Measurements from ENCODE around the gene ANKRD13D.

The ANKRD13D gene

GRCh38 chr11:67273260-67273990 lies 15.7 kb upstream of the ANKRD13D start:
- 0 out of 2 replicates have a peak, but pooled peaks have one; percentile 19 for TF ChIP-seq CTCF (conservative IDR thresholded peaks at IDR 0.05)
- peak overlapping the region; percentile 100 for H3K27ac ChIP-seq

GRCh38 chr11:67274768-67275605 lies 14.1 kb upstream of the ANKRD13D start:
- peak overlapping the region; percentile 100 for H3K27ac ChIP-seq
- no peak for TF ChIP-seq CTCF (conservative IDR thresholded peaks at IDR 0.05)

GRCh38 chr11:67275606-67276409 lies 13.3 kb upstream of the ANKRD13D start:
- peak overlapping the region; percentile 100 for H3K27ac ChIP-seq
- TF ChIP-seq CTCF (conservative IDR thresholded peaks at IDR 0.05): no peak

GRCh38 chr11:67276781-67277230 lies 12.3 kb upstream of the ANKRD13D start:
- H3K27ac ChIP-seq: peak overlapping the region; percentile 100
- TF ChIP-seq CTCF (conservative IDR thresholded peaks at IDR 0.05): no peak

GRCh38 chr11:67277231-67277961 lies 11.7 kb upstream of the ANKRD13D start:
- no peak for TF ChIP-seq CTCF (conservative IDR thresholded peaks at IDR 0.05)
- H3K27ac ChIP-seq: peak overlapping the region; percentile 100

GRCh38 chr11:67278135-67278938 lies 10.8 kb upstream of the ANKRD13D start:
- H3K27ac ChIP-seq: peak overlapping the region; percentile 100
- TF ChIP-seq CTCF (conservative IDR thresholded peaks at IDR 0.05): no peak

Data from VCaP (cell line).